ENCODE measurements around the gene HS1BP3. TPM values are rescaled to one million over a fixed set of nuclear protein-coding genes. Genes with fewer than 3 reads are reported as not detected.

Gene HS1BP3
- polyA plus RNA-seq, 6 donors from 2014 or later, result 10.8 to 23.3 (median 16.0) TPM

DNA sequence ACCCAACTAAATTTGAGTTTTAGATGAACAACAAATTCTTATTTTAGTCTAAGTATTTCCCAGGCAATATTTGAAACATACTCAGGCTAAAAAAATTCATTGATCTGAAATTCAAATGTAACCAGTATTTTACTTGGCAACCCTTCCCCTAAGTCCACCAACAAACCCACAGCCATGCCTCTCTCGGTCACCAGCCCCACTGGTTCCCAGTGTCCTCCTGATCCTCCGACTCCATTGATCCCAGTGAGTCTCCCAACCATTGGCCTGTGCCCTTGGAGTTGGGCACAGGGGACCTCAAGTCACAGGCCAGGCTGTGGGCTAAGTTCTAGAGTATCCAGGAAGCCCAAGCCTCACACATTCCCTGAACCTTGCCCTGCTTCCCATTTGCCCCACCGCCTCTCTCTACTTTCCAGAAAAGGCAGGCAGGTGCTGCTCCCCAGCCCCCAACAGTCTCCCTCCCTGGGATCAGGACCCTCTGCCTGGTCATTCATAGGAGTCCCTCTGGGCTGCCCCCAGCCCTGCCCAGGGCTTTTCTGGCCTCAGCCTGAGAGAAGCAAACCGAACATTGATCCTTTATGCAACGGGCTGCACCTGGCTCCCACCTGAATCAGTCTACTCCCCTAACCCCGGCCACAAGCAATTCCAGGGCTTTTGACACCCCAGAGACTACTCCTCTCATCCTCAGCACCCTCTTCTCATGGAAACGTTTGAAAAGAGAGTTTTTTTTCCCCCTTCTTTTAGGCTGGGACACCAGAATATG lies 81.3 kb downstream of the HS1BP3 start:
- Mint-ChIP-seq H3K27ac (peak overlapping the region in 2 of 6 donors; percentile 77 to 92), H3K27me3 (peaks cover 0 to 10% (median 6%) of the 10 kb centered on the region in 3 donors), H3K36me3 (no peaks in the 10 kb centered on the region), H3K4me3 (no peak overlapping the region), H3K4me1 (peaks cover 0 to 11% (median 4%) of the 10 kb centered on the region in 3 donors), H3K9me3 (no peaks in the 10 kb centered on the region)
- DNase-seq, result no peak
- no peak for ATAC-seq (ENCODE audit: low read depth in 2 of 2)

DNA sequence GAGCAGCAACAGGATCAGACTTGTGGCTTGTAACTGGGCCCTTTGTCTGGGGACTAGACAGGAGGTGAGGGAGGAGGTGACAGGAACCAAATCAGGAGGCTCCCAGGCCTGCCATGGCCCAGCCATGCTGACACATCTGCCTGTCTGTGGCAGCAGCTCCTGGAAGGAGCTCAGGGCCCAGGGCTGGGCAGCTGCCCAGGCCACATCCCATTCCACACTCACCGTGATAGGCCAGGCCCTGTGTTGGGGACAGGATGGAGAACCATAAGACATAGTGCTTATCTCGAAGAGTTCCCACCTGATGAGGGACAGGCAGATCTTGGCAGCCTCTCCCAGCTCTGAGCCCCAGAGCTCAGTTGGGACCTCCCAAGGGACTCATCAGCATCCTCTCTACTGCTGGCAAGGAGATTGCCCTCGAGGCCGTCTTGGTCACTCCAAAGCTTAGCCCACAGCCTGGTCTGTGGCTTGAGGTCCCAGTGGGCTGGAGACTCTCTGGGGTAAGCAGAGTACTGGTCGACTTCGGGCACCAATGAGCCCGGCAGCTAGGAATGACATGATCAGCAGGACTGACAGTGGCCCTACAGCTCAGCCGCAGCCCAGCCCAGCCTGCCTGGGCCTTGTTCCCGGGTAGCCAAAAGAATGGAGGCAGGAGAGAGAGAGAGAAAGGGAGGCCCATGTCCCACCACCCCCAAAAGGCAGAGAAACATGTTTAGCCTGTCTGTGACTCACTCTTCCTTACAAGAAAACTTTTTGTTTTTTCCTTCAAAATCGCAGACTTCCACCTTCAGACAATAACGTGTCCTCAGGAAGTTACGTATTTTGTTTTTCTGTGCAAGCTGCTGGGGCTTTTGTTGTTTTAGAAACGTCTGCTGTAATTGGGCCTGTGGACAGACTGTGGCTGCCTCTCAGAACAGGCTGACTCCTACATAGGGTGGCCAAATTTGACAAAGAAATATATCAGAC lies 82.1 kb downstream of the HS1BP3 start:
- no peak overlapping the region for H3K27ac Mint-ChIP-seq
- no peaks in the 10 kb centered on the region for H3K9me3 Mint-ChIP-seq
- no peaks in the 10 kb centered on the region for H3K36me3 Mint-ChIP-seq
- peaks cover 0 to 7% (median 4%) of the 10 kb centered on the region in 3 donors for H3K4me1 Mint-ChIP-seq
- no peak for DNase-seq
- peaks cover 0 to 10% (median 6%) of the 10 kb centered on the region in 3 donors for H3K27me3 Mint-ChIP-seq
- ATAC-seq (ENCODE audit: low read depth in 2 of 2), result no peak
- H3K4me3 Mint-ChIP-seq, result no peak overlapping the region

DNA sequence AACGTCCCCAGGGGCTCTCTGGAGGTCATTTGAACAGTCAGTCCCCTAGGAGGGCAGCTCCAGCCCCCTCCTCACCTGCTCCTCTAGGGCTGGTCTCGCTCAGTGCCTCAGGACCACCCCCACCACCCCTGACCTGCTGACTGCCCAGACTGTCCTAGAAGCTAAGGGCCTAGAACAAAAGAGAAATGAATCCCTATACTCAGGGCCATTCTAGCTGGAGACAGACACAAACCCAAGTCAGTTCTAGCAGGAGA lies 83.0 kb downstream of the HS1BP3 start:
- peak overlapping the region in 1 of 6 donors; percentile 39 for H3K27ac Mint-ChIP-seq
- no peak for ATAC-seq (ENCODE audit: low read depth in 2 of 2)
- H3K4me1 Mint-ChIP-seq, result peaks cover 0 to 7% (median 4%) of the 10 kb centered on the region in 3 donors
- no peaks in the 10 kb centered on the region for H3K9me3 Mint-ChIP-seq
- H3K4me3 Mint-ChIP-seq, result no peak overlapping the region
- peaks cover 0 to 10% (median 6%) of the 10 kb centered on the region in 3 donors for H3K27me3 Mint-ChIP-seq
- no peak for DNase-seq
- no peaks in the 10 kb centered on the region for H3K36me3 Mint-ChIP-seq

Other genes starting within 250 kb of the HS1BP3 start
- 10 to 100 TPM; 10.3 to 68.9 (median 23.8) TPM for gene RHOB, start 204.0 kb downstream of the HS1BP3 start, polyA plus RNA-seq (ENCODE audit: low read depth in 6 of 6)
- gene GDF7, start 16.0 kb upstream of the HS1BP3 start, polyA plus RNA-seq (ENCODE audit: low read depth in 6 of 6), result under 1 TPM in 5 of 6 donors, not detected in 1; 0.17 to 0.77 (median 0.34) TPM
- 10 to 100 TPM in 3 of 6 donors, 1 to 10 TPM in 3; 7.2 to 12.8 (median 9.9) TPM for gene LDAH, start 172.0 kb upstream of the HS1BP3 start, polyA plus RNA-seq (ENCODE audit: low read depth in 6 of 6)

All from naive B cell (primary cell).